Mucosa of descending colon (tissue), 3 donors: ENCODE data around the gene C3orf70. TPM values are rescaled to one million over a fixed set of nuclear protein-coding genes. Genes with fewer than 3 reads are reported as not detected.

Experiments
- ATAC-seq: fragments of 200-7000 bp; cut with Tn5 transposase; one replicate; pipeline ENCODE4 v1.9.1; 2020; ENCODE audit warnings: mild to moderate bottlenecking, moderate library complexity
- DNase-seq, 3 donors: peaks; one replicate each; pipeline ENCODE4 v3.0.0-alpha.2; 2020
- H3K36me3 ChIP-seq: fragments of 200-600 bp; one replicate; pipeline ENCODE4 v1.8.0; 2021; ENCODE audit warnings: low read depth, mild to moderate bottlenecking
- H3K4me1 ChIP-seq: fragments of 200-600 bp; one replicate; pipeline ENCODE4 v1.8.0; 2021; ENCODE audit warnings: low read depth, mild to moderate bottlenecking
- H3K4me3 ChIP-seq: fragments of 200-600 bp; one replicate; pipeline ENCODE4 v1.8.0; 2021; ENCODE audit warnings: mild to moderate bottlenecking
- H3K9me3 ChIP-seq: fragments of 200-600 bp; one replicate; pipeline ENCODE4 v1.8.0; 2021; ENCODE audit warnings: mild to moderate bottlenecking
- intact Hi-C, 2 donors: fragments of 100-400 bp; cut with DNase I in 1 of 2; cut with micrococcal nuclease in 1 of 2; formaldehyde crosslinking; loops; one replicate each; pipeline versions ENCODE4 v1.11.0 to v1.11.1; 2022; cut with DNase I, micrococcal nuclease
- total RNA-seq, 3 donors: library from RNA; stranded (reverse); fragmentation: NEBNext Ultra II Directional in 2 of 3; extraction: Animal tissue kit (Norgen Biotek cat#: 25700) in 2 of 3; gene quantifications; one replicate each; pipeline versions ENCODE4 v1.2.1 to v1.2.4, GENCODE V29; 2021 to 2023
- TF ChIP-seq, protein P1 (sequence below): fragments of 200-600 bp; IDR thresholded peaks from one replicate; pipeline ENCODE4 v1.8.0; 2022; ENCODE audit warnings: antibody characterized with exemption, mild to moderate bottlenecking
- donor health status: DM: no; HTN: no; CAD: no; lungs with moderate emphysema.
- donor health status: DM: no; HTN: no; CAD: no.
- donor health status: DM: no; HTN: yes; CAD: no.

Gene C3orf70
- total RNA-seq, 3 donors from 2014 or later, result 15.1 to 32.7 (median 16.9) TPM

GRCh38 chr3:185090811-185091210 is 62.0 kb downstream of the C3orf70 start:
- no peaks in the 10 kb centered on the region for H3K9me3 ChIP-seq
- ATAC-seq, result no peak
- H3K4me3 ChIP-seq, result no peak overlapping the region
- no peaks in the 10 kb centered on the region for H3K36me3 ChIP-seq
- no peaks in the 10 kb centered on the region for H3K4me1 ChIP-seq
- intact Hi-C loops, result no loop called here
- no peak for DNase-seq
- TF ChIP-seq, protein P1, sequence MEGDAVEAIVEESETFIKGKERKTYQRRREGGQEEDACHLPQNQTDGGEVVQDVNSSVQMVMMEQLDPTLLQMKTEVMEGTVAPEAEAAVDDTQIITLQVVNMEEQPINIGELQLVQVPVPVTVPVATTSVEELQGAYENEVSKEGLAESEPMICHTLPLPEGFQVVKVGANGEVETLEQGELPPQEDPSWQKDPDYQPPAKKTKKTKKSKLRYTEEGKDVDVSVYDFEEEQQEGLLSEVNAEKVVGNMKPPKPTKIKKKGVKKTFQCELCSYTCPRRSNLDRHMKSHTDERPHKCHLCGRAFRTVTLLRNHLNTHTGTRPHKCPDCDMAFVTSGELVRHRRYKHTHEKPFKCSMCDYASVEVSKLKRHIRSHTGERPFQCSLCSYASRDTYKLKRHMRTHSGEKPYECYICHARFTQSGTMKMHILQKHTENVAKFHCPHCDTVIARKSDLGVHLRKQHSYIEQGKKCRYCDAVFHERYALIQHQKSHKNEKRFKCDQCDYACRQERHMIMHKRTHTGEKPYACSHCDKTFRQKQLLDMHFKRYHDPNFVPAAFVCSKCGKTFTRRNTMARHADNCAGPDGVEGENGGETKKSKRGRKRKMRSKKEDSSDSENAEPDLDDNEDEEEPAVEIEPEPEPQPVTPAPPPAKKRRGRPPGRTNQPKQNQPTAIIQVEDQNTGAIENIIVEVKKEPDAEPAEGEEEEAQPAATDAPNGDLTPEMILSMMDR, result no peak

DNA sequence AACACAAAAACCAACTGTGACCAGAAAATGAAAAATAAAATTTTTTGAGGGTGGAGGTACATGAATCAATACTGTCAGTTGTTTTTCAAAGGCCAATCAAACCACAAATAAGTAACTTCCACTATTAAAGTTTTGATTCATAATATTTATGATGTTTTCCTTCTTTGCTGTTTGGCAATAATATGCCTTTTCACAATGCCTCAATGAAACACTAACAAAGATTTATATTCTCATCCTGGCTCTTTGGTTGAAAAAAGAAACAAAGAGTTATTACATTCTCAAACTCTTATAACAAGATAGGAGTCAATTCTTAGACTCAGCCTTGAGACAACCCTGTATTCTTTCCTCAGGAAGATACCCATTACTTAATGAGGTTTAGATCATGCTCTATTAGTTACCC is 63.1 kb downstream of the C3orf70 start:
- intact Hi-C loops, result no loop called here
- no peak for ATAC-seq
- no peaks in the 10 kb centered on the region for H3K36me3 ChIP-seq

GRCh38 chr3:185089343-185089742 is 63.5 kb downstream of the C3orf70 start:
- TF ChIP-seq, protein P1, result no peak
- H3K36me3 ChIP-seq, result no peaks in the 10 kb centered on the region
- H3K9me3 ChIP-seq, result no peaks in the 10 kb centered on the region
- intact Hi-C loops, result no loop called here
- ATAC-seq (no peak), DNase-seq (no peak)
- no peaks in the 10 kb centered on the region for H3K4me1 ChIP-seq
- no peak overlapping the region for H3K4me3 ChIP-seq

More for the DNA sequence above, 63.1 kb downstream of the C3orf70 start:
- no peaks in the 10 kb centered on the region for H3K9me3 ChIP-seq
- H3K4me3 ChIP-seq, result no peak overlapping the region
- no peaks in the 10 kb centered on the region for H3K4me1 ChIP-seq
- DNase-seq, result no peak
- TF ChIP-seq, protein P1, result no peak

DNA sequence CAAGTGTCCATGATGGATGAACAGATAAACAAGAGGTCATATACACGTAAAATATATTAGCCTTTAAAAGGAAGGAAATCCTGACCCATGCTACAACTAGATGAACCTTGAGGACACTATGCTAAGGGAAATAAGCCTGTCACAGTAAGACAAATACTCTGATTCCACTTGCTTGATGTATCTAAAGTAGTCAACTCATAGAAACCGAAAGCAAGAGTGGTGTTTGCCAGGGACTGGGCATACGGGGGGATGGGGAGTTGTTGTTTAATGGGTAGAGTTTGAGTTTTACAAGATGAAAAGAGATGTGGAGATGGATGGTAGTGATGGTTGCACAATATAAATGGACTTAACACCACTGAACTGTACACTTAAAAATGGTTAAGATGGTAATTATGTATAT is 65.4 kb downstream of the C3orf70 start:
- H3K4me3 ChIP-seq, result no peak overlapping the region
- TF ChIP-seq, protein P1, result no peak
- intact Hi-C loops, result no loop called here
- ATAC-seq, result no peak
- H3K36me3 ChIP-seq, result no peaks in the 10 kb centered on the region
- H3K9me3 ChIP-seq, result no peaks in the 10 kb centered on the region
- H3K4me1 ChIP-seq, result no peaks in the 10 kb centered on the region
- DNase-seq, result no peak

GRCh38 chr3:185084901-185085300 is 68.0 kb downstream of the C3orf70 start:
- DNase-seq (no peak), ATAC-seq (no peak)
- Histone ChIP-seq H3K36me3 (no peaks in the 10 kb centered on the region), H3K9me3 (no peaks in the 10 kb centered on the region), H3K4me3 (no peak overlapping the region), H3K4me1 (no peaks in the 10 kb centered on the region)
- TF ChIP-seq, protein P1, result no peak
- intact Hi-C loops, result no loop called here

DNA sequence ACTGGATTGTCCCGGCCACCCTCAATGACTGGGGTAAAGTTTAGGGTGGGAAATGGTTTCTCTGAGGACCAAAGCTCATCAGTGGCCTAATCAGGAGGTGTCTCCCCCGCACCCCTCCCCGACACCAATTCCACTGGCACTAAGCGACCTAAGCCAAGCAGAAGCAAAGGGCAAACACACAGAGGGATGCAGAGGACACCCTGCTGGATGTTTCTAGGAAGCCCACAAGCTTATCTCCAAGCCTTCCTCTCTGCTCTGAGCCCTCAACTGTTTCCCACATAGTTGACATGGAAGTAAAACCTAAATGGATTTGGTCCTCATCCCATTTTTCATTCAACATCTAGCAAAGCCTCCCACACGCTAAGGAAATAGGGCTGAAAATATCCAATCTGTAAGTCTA is 68.5 kb downstream of the C3orf70 start:
- TF ChIP-seq, protein P1, result no peak
- no peak overlapping the region for H3K4me3 ChIP-seq
- H3K36me3 ChIP-seq, result no peaks in the 10 kb centered on the region
- intact Hi-C loops, result no loop called here
- ATAC-seq, result no peak
- DNase-seq, result no peak
- no peaks in the 10 kb centered on the region for H3K4me1 ChIP-seq
- H3K9me3 ChIP-seq, result no peaks in the 10 kb centered on the region
